GM12878 (cell line): ENCODE results near the gene PDE9A. TPM values are rescaled to one million over a fixed set of nuclear protein-coding genes. Genes with fewer than 3 reads are reported as not detected.
A peak's percentile ranks its signal among the peaks of the same experiment; 100 is the strongest.

Source experiments
- ATAC-seq: fragments of 200-7000 bp; cut with Tn5 transposase; 3 replicates; pipeline ENCODE4 v1.9.1; 2020; ENCODE audit warnings: mild to moderate bottlenecking, moderate library complexity
- BruUV-seq: library from RNA; stranded (reverse); fragments of 400-500 nt; replicated peaks from 2 replicates; lab custom pipeline; 2021; lab: Mats Ljungman, UMichigan
- CTCF ChIA-PET: fragments of 300-600 bp; sonication (Branson Sonifier 250); formaldehyde crosslinking; extraction: SDS; loops from one replicate; lab custom pipeline; 2021; ENCODE audit warnings: inconsistent platforms; lab: Yijun Ruan, JAX
- POLR2A ChIA-PET: fragments of 350-600 bp; formaldehyde crosslinking; extraction: SDS; loops from one replicate; lab custom pipeline; 2021; ENCODE audit warnings: inconsistent platforms; lab: Charles Lee
- RAD21 ChIA-PET: fragments of 300-600 bp; sonication (Branson Sonifier 250); formaldehyde crosslinking; loops from one replicate; lab custom pipeline; 2023; ENCODE audit warnings: antibody characterized with exemption; ENCODE audit not compliant: unreplicated experiment; lab: Charles Lee
- SMC1A ChIA-PET: fragments of 300-600 bp; sonication (Branson Sonifier 250); formaldehyde crosslinking; loops from one replicate; lab custom pipeline; 2023; ENCODE audit not compliant: unreplicated experiment, uncharacterized antibody; lab: Charles Lee
- DNase-seq: peaks from one replicate; pipeline ENCODE4 v3.0.0-alpha.2; 2011; ENCODE audit warnings: low read depth, low spot score
- FAIRE-seq: peaks from 3 replicates; lab custom pipeline; 2011; peaks lifted over from hg19 to GRCh38; lab: Jason Lieb, UNC
- H2AFZ ChIP-seq: 2 replicates; pipeline ENCODE4 v1.6.0; 2011; ENCODE audit warnings: low read depth, low read length, control low read depth; ENCODE audit not compliant: control insufficient read depth
- H3K27ac ChIP-seq: 2 replicates; pipeline ENCODE4 v1.5.1; 2011; ENCODE audit warnings: control low read depth; ENCODE audit not compliant: control insufficient read depth, insufficient read depth
- H3K27me3 ChIP-seq, 2 experiments: replicated peaks in 1 of 2; 2 replicates each; pipeline versions ENCODE4 v1.6.0 to v1.6.1; 2011; ENCODE audit warnings: low read length in 1 of 2; ENCODE audit not compliant: control insufficient read depth in 2 of 2, insufficient read depth in 2 of 2
- H3K36me3 ChIP-seq, 2 experiments: 2 replicates each; pipeline ENCODE4 v1.5.1; 2011; ENCODE audit warnings: low read length in 1 of 2; ENCODE audit not compliant: control insufficient read depth in 2 of 2, insufficient read depth in 2 of 2
- H3K4me1 ChIP-seq: 2 replicates; pipeline ENCODE4 v1.6.1; 2011; ENCODE audit warnings: mild to moderate bottlenecking, low read length, moderate library complexity, mixed read lengths; ENCODE audit not compliant: control insufficient read depth, insufficient read depth
- H3K4me2 ChIP-seq: 2 replicates; pipeline ENCODE4 v1.6.0; 2011; ENCODE audit warnings: control low read depth; ENCODE audit not compliant: control insufficient read depth, insufficient read depth
- H3K4me3 ChIP-seq: fragments of 200-600 bp; sonication (generic); 2 replicates; pipeline ENCODE4 v1.5.1; 2016
- H3K79me2 ChIP-seq: 2 replicates; pipeline ENCODE4 v1.6.0; 2011; ENCODE audit warnings: low read length; ENCODE audit not compliant: control insufficient read depth, insufficient read depth
- H3K9ac ChIP-seq: 2 replicates; pipeline ENCODE4 v1.8.0; 2011; ENCODE audit warnings: low read length, control low read depth, mixed read lengths; ENCODE audit not compliant: control insufficient read depth, insufficient read depth
- H3K9me3 ChIP-seq: replicated peaks from 3 replicates; pipeline ENCODE4 v1.5.1; 2011; ENCODE audit warnings: mild to moderate bottlenecking, low read length; ENCODE audit not compliant: control insufficient read depth, insufficient read depth
- H4K20me1 ChIP-seq: 2 replicates; pipeline ENCODE4 v1.6.0; 2011; ENCODE audit not compliant: control insufficient read depth, insufficient read depth
- BRCA1 ChIP-seq: IDR thresholded peaks from 2 replicates; pipeline ENCODE4 v1.6.1; 2011; ENCODE audit warnings: low read depth, low read length, improper control_type of control experiment
- CBX3 ChIP-seq: fragments of 200-600 bp; sonication (generic); IDR thresholded peaks from 2 replicates; pipeline ENCODE4 v1.6.1; 2016; ENCODE audit warnings: low read depth, borderline replicate concordance
- ESRRA ChIP-seq: IDR thresholded peaks from 2 replicates; pipeline ENCODE4 v1.6.1; 2012; ENCODE audit warnings: mild to moderate bottlenecking, low read length, improper control_type of control experiment
- HCFC1 ChIP-seq: fragments of 150-350 bp; IDR thresholded peaks from 2 replicates; pipeline ENCODE4 v1.6.1; 2014; ENCODE audit warnings: low read length
- MEF2A ChIP-seq: IDR thresholded peaks from 2 replicates; pipeline ENCODE4 v1.6.1; 2011; ENCODE audit warnings: low read depth, mild to moderate bottlenecking, low read length, moderate library complexity; ENCODE audit not compliant: insufficient read depth
- MTA2 ChIP-seq: fragments of 450-650 bp; IDR thresholded peaks from 2 replicates; pipeline ENCODE4 v1.6.1; 2016; ENCODE audit warnings: low read depth, mild to moderate bottlenecking, moderate library complexity
- STAT3 ChIP-seq: IDR thresholded peaks from 2 replicates; pipeline ENCODE4 v1.6.1; 2011; ENCODE audit warnings: low read depth, low read length, improper control_type of control experiment
- ZBTB33 ChIP-seq: fragments of 450-650 bp; IDR thresholded peaks from 2 replicates; pipeline ENCODE4 v1.6.1; 2017; ENCODE audit warnings: mild to moderate bottlenecking
- WGBS: methylation state at CpG from one replicate; pipeline ENCODE4 v1.1.6; 2016; ENCODE audit warnings: low lambda C conversion rate; ENCODE audit not compliant: insufficient replicate concordance, insufficient coverage; ENCODE audit errors: missing lambda C conversion rate; 5-methylcytosine and 5-hydroxymethylcytosine counted together
- in situ Hi-C: fragments of 300-500 bp; cut with MboI; formaldehyde crosslinking; loops from 9 replicates; pipeline ENCODE4 v1.14.3; 2018; ENCODE audit warnings: mixed read lengths
- intact Hi-C: fragments of 100-400 bp; cut with micrococcal nuclease; formaldehyde crosslinking; loops from one replicate; pipeline ENCODE4 v1.14.2; 2022; ENCODE audit not compliant: unreplicated experiment
- polyA plus RNA-seq, 11 experiments: library from polyadenylated mRNA; depleted of rRNA in 4 of 11; unstranded in 6 of 11; stranded (reverse) in 5 of 11; fragments of >200 nt; fragmentation: Nextera tagmentation in 4 of 11; fragmentation: Illumina TruSeq in 1 of 11; extraction: Ambion mirVana in 4 of 11; extraction: Trizol in 1 of 11; gene quantifications; 1 replicate in 1 of 11; 2 replicates in 10 of 11; pipeline versions ENCODE4 v1.2.1 to v1.2.3, GENCODE V29; 2011 to 2016; ENCODE audit warnings: inconsistent platforms in 2 of 11, missing spikeins in 2 of 11, low read depth in 1 of 11
- total RNA-seq, 4 experiments: library from RNA; depleted of rRNA in 3 of 4; stranded (reverse); fragments of >200 nt in 3 of 4; fragmentation: Illumina TruSeq in 1 of 4; extraction: Trizol in 1 of 4; gene quantifications; 2 replicates each; pipeline versions ENCODE4 v1.2.1 to v1.2.3, GENCODE V29; 2013 to 2021
- TF ChIP-seq, protein P1 (sequence below): IDR thresholded peaks from 2 replicates; pipeline ENCODE4 v1.6.1; 2012; ENCODE audit warnings: low read depth, low read length, improper control_type of control experiment

PDE9A gene
- total and polyA plus RNA-seq, 10 of the 15 experiments (the other 5 are each of a cell fraction or from before 2014, with no cell fraction given) = 0.08 to 0.45 (median 0.20) TPM; not detected in 1

DNA sequence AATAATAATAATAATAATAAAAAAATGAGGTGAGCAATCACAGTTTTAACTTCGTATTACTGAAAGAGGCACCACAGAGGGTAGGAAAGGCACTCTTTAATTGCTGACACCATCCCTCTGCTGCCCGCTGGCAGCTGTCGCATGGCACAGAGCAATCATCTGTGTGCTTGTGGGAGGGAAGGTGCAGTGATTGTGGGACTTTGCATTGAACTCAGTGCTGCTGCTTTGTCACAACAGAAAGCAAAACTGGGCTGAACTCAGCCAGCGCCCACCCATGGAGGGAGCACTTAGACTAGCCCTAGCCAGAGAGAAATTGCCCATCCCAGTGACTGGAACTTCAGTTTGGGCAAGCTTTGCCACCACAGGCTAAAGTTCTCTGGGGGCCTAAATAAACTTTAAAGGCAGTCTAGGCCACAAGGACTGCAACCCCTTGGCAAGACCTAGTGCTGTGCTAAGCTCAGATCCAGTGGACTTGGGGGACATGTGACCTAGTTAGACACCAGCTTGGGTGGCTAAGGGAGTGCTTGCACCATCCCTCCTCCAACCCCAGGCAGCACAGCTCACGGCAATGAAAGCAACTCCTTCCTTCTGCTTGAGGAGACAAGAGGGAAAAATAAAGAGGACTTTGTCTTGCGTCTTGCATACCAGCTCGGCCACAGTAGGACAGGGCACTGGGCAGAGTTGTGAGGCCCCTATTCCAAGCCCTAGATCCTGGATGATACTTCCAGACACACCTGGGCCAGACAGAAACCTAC is 166.6 kb downstream of the PDE9A start:
- H4K20me1 ChIP-seq = no peaks in the 10 kb centered on the region
- ChIA-PET CTCF (interaction anchor here (1.1 kb wide), 1 partner anchor 227 kb away, joined by 4 read pairs; no protein-coding TSS in a partner anchor), POLR2A (no interaction called here), SMC1A (interaction anchor here (1.1 kb wide), 1 partner anchor 24 kb away, joined by 3 read pairs; no protein-coding TSS in a partner anchor), RAD21 (no interaction called here)
- WGBS = 35% methylated on average over 7 of the region's 7 CpGs
- H3K27ac ChIP-seq = no peak overlapping the region
- H3K79me2 ChIP-seq = no peaks in the 10 kb centered on the region
- no peak overlapping the region for H3K9ac ChIP-seq
- H3K27me3 ChIP-seq = no peaks in the 10 kb centered on the region
- ATAC-seq (no peak), DNase-seq (no peak), FAIRE-seq (peak; percentile 38)
- H3K4me3 ChIP-seq = no peak overlapping the region
- no peak overlapping the region for H3K4me2 ChIP-seq
- TF ChIP-seq, protein P1, sequence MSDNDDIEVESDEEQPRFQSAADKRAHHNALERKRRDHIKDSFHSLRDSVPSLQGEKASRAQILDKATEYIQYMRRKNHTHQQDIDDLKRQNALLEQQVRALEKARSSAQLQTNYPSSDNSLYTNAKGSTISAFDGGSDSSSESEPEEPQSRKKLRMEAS = no peak
- TF ChIP-seq STAT3 (no peak), CBX3 (no peak), HCFC1 (no peak), MTA2 (no peak), MEF2A (no peak), BRCA1 (no peak), ESRRA (no peak), ZBTB33 (no peak)
- no peaks in the 10 kb centered on the region for H3K36me3 ChIP-seq
- no peaks in the 10 kb centered on the region; the same call in 1 of the 2 replicates for H3K4me1 ChIP-seq
- in situ Hi-C loops (loop anchor here (10.0 kb wide), 1 partner anchor 675 kb away; no protein-coding TSS in a partner anchor), intact Hi-C loops (loop anchor here (10.0 kb wide), 1 partner anchor 675 kb away; no protein-coding TSS in a partner anchor)
- no peak overlapping the region for H2AFZ ChIP-seq
- H3K9me3 ChIP-seq = no peaks in the 10 kb centered on the region; the same call in 2 of the 3 replicates
- no TSS peak for BruUV-seq
